ENCODE results near the gene THADA. TPM values are rescaled to one million over a fixed set of nuclear protein-coding genes. Genes with fewer than 3 reads are reported as not detected.
A peak's percentile ranks its signal among the peaks of the same experiment; 100 is the strongest.

Gene THADA
- total RNA-seq, 1 donor from 2014 or later: 33.8 TPM

- TF ChIP-seq, protein P1, sequence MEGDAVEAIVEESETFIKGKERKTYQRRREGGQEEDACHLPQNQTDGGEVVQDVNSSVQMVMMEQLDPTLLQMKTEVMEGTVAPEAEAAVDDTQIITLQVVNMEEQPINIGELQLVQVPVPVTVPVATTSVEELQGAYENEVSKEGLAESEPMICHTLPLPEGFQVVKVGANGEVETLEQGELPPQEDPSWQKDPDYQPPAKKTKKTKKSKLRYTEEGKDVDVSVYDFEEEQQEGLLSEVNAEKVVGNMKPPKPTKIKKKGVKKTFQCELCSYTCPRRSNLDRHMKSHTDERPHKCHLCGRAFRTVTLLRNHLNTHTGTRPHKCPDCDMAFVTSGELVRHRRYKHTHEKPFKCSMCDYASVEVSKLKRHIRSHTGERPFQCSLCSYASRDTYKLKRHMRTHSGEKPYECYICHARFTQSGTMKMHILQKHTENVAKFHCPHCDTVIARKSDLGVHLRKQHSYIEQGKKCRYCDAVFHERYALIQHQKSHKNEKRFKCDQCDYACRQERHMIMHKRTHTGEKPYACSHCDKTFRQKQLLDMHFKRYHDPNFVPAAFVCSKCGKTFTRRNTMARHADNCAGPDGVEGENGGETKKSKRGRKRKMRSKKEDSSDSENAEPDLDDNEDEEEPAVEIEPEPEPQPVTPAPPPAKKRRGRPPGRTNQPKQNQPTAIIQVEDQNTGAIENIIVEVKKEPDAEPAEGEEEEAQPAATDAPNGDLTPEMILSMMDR (conservative IDR thresholded peaks at IDR 0.05): no peak
- H3K27ac Mint-ChIP-seq (ENCODE audit: unreplicated experiment): no peak overlapping the region
- DNase-seq (ENCODE audit: low read depth, low spot score): no peak
- H3K4me1 Mint-ChIP-seq: peaks cover 5% of the 10 kb centered on the region
- no peaks in the 10 kb centered on the region for H3K9me3 Mint-ChIP-seq
- H3K27me3 Mint-ChIP-seq (ENCODE audit: low read depth): no peaks in the 10 kb centered on the region
- no peak overlapping the region for H3K4me3 Mint-ChIP-seq
- no peaks in the 10 kb centered on the region for H3K36me3 Mint-ChIP-seq (ENCODE audit: low read depth)
Observed at GRCh38 chr2:43360137-43360536, 235.7 kb downstream of the THADA start.

DNA sequence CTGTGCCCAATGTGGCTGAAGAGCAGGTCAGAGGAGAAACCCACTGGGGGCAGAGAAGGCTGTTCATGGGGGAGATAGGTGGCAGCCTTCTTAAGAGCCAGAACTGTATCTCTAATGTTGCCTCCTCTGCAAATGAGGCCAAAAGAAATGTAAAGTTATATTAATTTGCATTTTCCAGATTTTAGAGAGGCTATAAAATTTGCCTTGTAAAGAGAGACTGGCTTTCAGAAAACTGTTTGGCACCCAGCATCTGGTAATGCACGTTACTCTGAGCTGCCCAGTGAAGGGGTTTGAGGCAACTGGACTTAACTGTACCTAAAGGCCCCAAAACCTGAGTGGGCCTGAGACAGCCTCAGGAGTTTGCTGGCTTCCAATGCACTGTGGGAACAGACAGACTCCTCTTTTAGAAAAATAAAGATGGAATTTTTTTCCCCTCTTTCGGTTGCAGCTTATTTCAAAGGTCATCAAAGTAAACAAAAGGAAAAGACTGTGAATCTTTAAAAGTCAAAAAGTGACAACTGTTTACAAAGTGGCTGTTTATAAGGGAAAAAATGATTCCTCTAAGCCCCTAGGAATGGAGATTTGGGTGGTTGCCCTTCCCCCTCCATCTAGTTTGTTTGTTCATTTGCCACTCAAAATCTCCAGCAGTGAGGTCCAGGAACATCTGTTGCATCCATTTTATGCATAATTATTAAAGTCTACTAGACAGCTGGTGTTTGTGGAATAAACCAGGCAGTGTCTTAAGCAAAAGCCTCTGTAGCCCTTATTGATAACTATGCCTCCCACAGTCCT lies 237.2 kb downstream of the THADA start:
- DNase-seq (ENCODE audit: low read depth, low spot score): no peak
- TF ChIP-seq, protein P1 (conservative IDR thresholded peaks at IDR 0.05): no peak
- no peaks in the 10 kb centered on the region for H3K27me3 Mint-ChIP-seq (ENCODE audit: low read depth)
- peaks cover 2% of the 10 kb centered on the region for H3K36me3 Mint-ChIP-seq (ENCODE audit: low read depth)
- peaks cover 5% of the 10 kb centered on the region for H3K4me1 Mint-ChIP-seq
- no peak overlapping the region for H3K27ac Mint-ChIP-seq (ENCODE audit: unreplicated experiment)
- H3K9me3 Mint-ChIP-seq: peaks cover 3% of the 10 kb centered on the region
- no peak overlapping the region for H3K4me3 Mint-ChIP-seq

- peaks cover 6% of the 10 kb centered on the region for H3K4me1 Mint-ChIP-seq
- H3K36me3 Mint-ChIP-seq (ENCODE audit: low read depth): peaks cover 2% of the 10 kb centered on the region
- TF ChIP-seq, protein P1 (conservative IDR thresholded peaks at IDR 0.05): no peak
- H3K9me3 Mint-ChIP-seq: peaks cover 3% of the 10 kb centered on the region
- H3K4me3 Mint-ChIP-seq: no peak overlapping the region
- no peak for DNase-seq (ENCODE audit: low read depth, low spot score)
- no peaks in the 10 kb centered on the region for H3K27me3 Mint-ChIP-seq (ENCODE audit: low read depth)
- no peak overlapping the region for H3K27ac Mint-ChIP-seq (ENCODE audit: unreplicated experiment)
Observed at GRCh38 chr2:43356774-43357173, 239.1 kb downstream of the THADA start.

GRCh38 chr2:43355399-43355798 lies 240.4 kb downstream of the THADA start:
- TF ChIP-seq, protein P1 (conservative IDR thresholded peaks at IDR 0.05): no peak
- no peak for DNase-seq (ENCODE audit: low read depth, low spot score)
- Mint-ChIP-seq H3K4me1 (peaks cover 20% of the 10 kb centered on the region), H3K4me3 (no peak overlapping the region), H3K9me3 (peaks cover 3% of the 10 kb centered on the region), H3K36me3 (ENCODE audit: low read depth) (peaks cover 2% of the 10 kb centered on the region), H3K27me3 (ENCODE audit: low read depth) (no peaks in the 10 kb centered on the region), H3K27ac (ENCODE audit: unreplicated experiment) (no peak overlapping the region)

- Mint-ChIP-seq H3K27ac (ENCODE audit: unreplicated experiment) (peak overlapping the region; percentile 86), H3K4me1 (peaks cover 70% of the 10 kb centered on the region)
Observed at GRCh38 chr2:43349904-43350303, 245.9 kb downstream of the THADA start.

More at GRCh38 chr2:43349904-43350303, 245.9 kb downstream of the THADA start:
- H3K4me3 Mint-ChIP-seq: peak overlapping the region; percentile 3
- TF ChIP-seq, protein P1 (conservative IDR thresholded peaks at IDR 0.05): no peak
- DNase-seq (ENCODE audit: low read depth, low spot score): no peak
- H3K36me3 Mint-ChIP-seq (ENCODE audit: low read depth): peaks cover 2% of the 10 kb centered on the region
- peaks cover 3% of the 10 kb centered on the region for H3K9me3 Mint-ChIP-seq
- H3K27me3 Mint-ChIP-seq (ENCODE audit: low read depth): no peaks in the 10 kb centered on the region
